ENCODE measurements around the gene LYRM1.
"Not testable (repeated sequence)": the region's sequence is repeated elsewhere in the genome, so short reads cannot be mapped to it uniquely, and the experiment has no call there.

The LYRM1 gene

GRCh38 chr16:20900299-20901067, at the start of gene LYRM1, which contains the start of gene DCUN1D3:
Gene LYRM1, plus strand, starts transcription at chr16:20900771. Its CDS starts 14,785 bp downstream, at chr16:20915556.
Gene DCUN1D3, minus strand, starts transcription at chr16:20900358. Its CDS starts 37,820 bp downstream, at chr16:20862538.
- DNase-seq: peak; percentile 91 to 93

- no peak for DNase-seq
Measured at GRCh38 chr16:20850981-20851380, 49.6 kb upstream of the LYRM1 start.

DNA sequence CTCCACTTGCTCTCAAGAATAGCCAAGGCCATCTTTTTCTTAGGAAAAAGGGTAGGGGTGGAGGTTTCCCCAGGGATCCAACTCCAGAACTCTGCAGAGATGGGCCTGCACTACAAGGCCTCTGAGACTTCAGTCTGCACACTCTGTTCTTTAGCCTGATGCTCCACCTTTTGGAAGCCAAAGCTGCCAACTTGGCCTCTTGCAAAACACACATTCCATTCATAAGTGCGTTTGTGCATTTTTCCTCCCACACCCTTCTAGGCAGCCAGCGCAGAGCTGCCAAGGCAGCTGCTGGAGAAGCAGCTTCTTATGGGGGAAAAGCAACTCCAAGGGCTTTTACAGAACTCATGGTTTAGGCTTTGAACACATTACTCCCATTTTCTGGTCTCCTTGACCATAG, 49.0 kb upstream of the LYRM1 start:
- no peak for DNase-seq

DNA sequence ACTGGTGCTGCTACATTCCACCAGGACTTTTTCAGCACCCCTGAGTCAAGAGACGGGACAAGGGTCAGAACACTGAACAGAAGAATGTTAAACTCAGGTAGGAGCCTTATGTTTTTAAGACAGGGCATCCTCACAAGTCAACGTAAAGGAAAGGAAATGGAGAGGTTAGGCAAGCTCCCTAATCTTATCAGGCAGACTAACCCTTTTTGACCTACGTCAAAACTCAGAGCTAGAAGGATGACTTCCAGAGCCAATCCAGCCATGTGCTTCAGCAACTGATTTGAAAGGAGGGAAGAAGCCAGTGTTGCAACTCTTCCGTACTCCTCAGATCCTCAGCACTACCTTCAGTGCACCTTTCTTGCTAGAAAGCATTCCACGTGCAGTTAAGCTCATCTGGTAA, 47.4 kb upstream of the LYRM1 start:
- no peak for DNase-seq

- DNase-seq: no peak
Measured at GRCh38 chr16:20853981-20854620, 46.5 kb upstream of the LYRM1 start.

GRCh38 chr16:20854963-20855362, 45.6 kb upstream of the LYRM1 start:
- no peak for DNase-seq

GRCh38 chr16:20857281-20857680, 43.3 kb upstream of the LYRM1 start:
- DNase-seq: no peak

- DNase-seq: no peak
Measured at GRCh38 chr16:20859229-20859628, 41.3 kb upstream of the LYRM1 start.

GRCh38 chr16:20859699-20860098, 40.9 kb upstream of the LYRM1 start:
- DNase-seq: no peak

DNA sequence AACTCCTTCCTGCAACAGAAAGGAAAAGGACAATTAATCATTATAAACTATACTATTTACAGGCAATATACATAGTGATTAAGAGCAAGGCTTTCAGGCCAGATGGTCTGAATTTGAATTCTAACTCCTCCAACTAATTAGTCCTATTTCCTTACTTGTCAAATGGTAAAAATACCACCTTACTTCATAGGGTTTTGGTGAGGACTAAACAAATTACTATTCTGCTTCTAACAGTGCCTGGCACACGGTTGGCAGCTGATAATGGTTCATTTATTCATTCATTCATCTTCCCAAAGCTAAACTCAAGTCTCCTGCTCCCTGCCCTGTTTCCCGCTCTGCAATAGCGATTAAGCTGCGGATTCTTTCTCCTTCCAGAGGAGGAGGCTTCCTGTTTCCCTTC, 40.2 kb upstream of the LYRM1 start:
- no peak for DNase-seq

- DNase-seq: not testable (repeated sequence)
Measured at GRCh38 chr16:20860995-20861394, 39.6 kb upstream of the LYRM1 start.

DNA sequence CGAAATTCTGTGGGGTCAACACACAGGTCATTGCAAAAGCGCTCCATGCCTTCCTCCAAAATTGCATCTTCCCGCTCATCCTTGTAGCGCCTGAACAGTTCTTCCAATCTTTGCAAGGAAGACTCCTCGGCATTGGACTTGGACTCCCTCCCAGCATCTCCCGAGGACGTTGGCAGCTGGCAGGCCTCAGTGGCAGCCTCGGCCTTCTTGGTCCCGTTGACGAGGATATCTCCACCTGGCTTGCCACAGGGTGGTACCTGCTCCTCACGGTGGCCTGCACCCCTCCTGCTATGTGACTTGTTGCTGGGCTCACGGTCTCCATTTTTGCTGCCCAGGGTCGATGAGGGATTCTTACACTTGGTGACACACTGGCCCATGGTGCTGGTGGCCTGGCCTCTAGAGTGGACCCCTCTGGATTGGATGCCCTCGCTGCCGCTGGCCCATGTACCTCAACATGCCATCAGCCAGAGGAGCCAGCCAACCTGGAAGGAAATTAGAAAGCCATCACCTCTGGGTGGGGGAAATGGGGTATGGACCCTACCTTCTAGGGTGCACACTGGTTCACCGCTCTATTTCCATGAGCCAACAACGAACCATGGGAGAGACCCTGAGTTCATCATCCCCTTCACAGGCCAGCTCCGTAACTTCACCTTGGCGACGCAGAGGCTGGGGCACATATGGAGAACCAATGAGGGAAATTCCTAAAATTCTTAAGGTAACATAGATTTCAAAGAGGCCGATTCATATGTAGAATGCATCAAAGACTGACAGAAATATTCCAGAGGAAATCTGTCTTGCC, 38.2 kb upstream of the LYRM1 start:
- DNase-seq: no peak

GRCh38 chr16:20864376-20864775, 36.2 kb upstream of the LYRM1 start:
- DNase-seq: not testable (repeated sequence)

DNA sequence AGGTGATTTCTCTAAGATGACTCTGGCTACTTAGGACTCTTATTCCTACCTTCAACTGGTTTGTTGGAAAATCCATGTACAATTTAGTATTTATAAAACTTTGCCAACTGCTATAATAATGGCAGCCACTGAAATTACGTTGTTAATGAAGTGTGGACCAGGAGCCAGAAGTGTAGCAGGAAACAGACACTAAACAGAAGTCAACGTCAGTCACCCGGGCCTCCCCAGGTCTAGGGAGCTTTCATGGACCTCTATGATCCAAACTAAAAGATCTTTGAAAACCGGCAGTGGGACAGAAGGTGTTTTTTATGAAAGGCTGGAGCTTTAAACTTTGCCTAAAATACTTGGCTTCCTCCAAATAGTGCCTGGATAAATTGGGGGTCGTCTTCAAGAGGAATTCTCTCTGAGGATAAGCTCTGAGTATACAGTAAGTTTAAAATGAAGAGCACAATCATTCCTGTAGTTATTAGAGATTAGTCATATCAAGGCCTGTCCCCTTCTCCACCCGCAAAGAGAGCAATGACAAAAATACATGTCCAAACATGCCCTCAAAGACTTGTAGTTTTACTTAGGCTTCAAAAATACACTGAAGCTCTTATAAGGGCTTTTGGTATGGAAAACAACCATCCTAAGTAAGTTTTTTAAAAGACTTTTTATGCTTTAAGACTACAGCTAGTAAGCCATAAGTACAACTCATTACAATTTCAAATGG, 35.0 kb upstream of the LYRM1 start:
- DNase-seq: no peak

- no peak for DNase-seq
Measured at GRCh38 chr16:20866145-20866772, 34.3 kb upstream of the LYRM1 start.

- DNase-seq: no peak
Measured at GRCh38 chr16:20866801-20867200, 33.8 kb upstream of the LYRM1 start.

DNA sequence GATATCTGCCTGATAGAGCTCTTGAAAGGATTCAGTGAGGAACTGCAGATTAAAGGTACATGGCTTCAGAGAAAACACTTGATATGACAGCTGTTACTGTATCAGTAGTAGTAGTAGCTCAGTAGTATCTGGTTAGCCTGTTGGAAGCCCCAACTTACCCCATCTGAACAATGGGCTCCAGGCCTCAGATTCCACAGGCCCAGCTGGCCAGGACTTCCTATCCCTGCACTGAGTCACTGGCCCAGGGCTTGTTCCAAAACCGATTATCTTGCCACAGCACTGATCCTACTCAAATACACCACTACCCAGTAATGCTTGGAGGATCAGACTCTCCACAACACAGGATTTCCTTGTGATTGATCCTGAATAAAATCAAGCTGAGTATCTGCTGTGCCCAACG, 33.0 kb upstream of the LYRM1 start:
- no peak for DNase-seq

- DNase-seq: no peak
Measured at GRCh38 chr16:20868890-20869289, 31.7 kb upstream of the LYRM1 start.

DNA sequence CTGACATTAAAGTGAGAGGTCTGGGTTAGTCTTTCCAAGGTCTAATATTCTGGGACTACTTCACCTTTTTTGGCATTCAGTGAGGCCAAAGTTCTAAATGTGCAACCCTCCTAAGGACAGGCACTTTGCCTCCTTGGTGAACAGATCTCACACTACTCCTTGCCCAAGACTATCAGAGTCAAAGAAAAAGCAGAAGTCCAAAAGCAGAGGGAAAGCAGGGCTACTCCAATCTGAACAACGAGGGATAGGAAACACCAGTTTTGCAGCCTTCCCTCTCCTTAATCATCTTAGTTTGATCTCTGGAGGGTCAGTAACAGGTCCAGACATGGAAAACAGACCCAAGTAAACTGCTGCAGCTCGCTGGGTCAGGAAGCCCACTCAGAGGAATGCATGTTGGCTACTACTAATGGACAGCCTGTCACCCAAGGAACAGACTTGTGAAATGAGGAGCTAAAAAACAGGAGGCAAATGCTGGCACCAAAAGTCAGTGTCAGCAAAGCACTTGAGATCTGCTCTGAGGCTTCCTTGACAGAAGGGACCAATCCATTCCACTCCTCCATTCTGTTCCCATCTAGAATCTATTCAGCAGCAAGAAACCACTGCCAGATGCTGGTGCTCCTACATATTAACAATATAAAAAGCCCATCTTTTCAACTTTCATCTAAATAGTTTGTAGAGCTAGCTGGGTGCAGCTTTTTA, 30.3 kb upstream of the LYRM1 start:
- no peak for DNase-seq

DNA sequence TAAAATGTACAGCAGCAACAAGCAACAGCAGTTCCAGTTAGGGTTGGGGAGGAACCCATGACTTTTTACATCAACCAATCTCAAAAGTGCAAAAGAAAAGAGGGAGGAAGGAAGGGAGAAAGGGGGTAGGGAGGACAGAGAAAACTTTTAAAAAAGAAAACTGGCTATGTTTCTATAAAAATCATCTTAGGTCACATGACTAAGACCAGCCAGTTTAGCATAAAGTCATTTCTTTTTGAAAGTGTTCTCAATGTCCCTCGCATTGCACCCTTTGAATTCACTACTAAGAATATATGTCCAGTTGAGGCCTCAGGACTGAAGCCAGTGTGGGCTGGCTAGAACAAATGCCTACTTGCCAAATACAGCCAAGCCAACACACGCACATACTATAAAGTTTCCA, 29.3 kb upstream of the LYRM1 start:
- no peak for DNase-seq

DNA sequence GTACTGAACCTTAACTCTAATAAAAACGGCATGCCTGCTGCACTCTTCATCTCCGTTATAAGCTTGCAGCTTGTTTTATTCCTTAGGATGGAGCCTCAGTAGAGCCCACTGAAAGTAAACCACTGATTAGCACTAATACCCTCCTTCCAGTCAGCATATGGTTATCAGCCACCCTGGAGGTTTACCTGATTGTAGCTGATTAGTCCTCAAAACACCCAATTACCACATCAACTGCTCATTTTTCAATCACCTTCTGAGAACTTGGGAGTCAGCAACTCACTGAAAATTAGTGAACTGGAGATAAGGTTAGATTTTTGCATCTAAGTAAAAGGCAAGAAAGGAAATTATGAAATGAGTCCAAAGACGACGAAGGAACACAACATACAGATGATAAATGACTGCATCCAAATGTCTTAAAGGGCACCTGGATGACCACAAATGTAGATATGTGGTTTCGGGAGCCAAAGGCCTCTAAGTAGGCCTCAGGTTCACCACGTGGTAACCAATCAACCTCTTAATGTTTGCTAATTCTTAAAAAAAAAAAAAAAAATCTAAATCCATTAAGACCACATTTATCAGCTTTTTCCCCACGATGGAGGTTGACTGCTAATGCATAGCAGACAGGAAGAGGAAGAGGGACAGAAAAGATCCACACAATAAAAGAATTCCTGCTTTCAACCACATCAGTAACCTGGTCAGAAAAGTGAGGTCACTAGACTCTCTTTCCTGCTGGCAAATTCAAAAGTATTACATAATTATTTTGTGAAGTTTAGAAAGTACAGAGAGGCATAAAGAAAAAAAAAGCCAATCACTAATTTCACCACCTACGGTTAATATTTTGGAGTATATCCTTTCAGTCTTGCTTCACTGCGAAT, 28.4 kb upstream of the LYRM1 start:
- DNase-seq: no peak

Data from stimulated activated CD4-positive, alpha-beta T cell treated with anti-CD3 and anti-CD28 coated beads, Interleukin-2, amount 100 ng/mL, for 24 hours (primary cell).